ENCODE data around the gene PSMC6. TPM values are rescaled to one million over a fixed set of nuclear protein-coding genes. Genes with fewer than 3 reads are reported as not detected.
"Not testable (repeated sequence)": the region's sequence is repeated elsewhere in the genome, so short reads cannot be mapped to it uniquely, and the experiment has no call there.

Gene PSMC6
- total RNA-seq, 5 donors from 2014 or later (not counting 1 experiment from before 2014, with no cell fraction given) = 71.4 to 103 (median 74.9) TPM

DNA sequence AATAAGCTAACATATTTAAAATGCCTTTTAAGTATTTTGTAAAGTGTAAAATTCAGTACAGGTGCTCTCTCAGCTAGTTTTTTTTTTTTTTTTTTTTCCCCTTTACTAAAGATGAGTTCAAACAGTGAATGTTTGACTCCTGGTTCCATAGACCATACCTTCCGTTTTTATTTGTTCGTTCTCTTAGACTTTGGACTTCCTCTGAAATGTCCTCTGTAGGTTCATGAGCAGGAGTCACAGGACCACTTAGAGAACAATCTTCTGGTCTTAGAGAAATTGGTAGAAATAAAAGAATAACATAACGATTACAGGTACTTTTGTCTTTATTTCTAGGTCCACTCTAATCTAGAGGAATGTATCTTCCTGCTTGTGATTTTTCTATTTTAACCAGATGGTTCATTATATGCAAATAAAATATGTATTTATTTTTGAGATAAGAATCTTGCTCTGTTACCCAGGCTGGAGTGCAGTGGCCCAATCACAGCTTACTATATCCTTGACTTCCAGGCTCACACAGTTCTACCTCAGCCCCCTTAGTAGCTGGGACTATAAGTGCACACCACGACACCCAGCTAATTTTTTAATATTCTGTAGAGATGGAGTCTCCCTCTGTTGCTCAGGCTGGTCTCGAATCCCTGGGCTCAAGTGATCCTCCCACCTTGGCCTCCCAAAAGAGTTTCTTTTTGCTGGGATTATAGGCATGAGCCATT lies 48.8 kb downstream of the PSMC6 start:
- Mint-ChIP-seq H3K4me1 (peaks cover 3 to 5% (median 5%) of the 10 kb centered on the region in 3 donors), H3K27me3 (no peaks in the 10 kb centered on the region), H3K27ac (peak overlapping the region in 1 of 2 donors; percentile 22), H3K4me3 (no peak overlapping the region), H3K9me3 (no peaks in the 10 kb centered on the region), H3K36me3 (peaks cover 6% of the 10 kb centered on the region)
- DNase-seq = no peak
- Histone ChIP-seq H3K9me3 (no peaks in the 10 kb centered on the region), H3K4me1 (ENCODE audit: control insufficient read depth in 1 of 2, extremely low read depth in 1 of 2, insufficient read depth in 2 of 2, low read length in 2 of 2) (no peaks in the 10 kb centered on the region), H3K27me3 (replicated peaks in 1 of 2; ENCODE audit: control insufficient read depth in 2 of 2, extremely low read depth in 1 of 2, insufficient read depth in 2 of 2, low read length in 1 of 2) (no peaks in the 10 kb centered on the region), H3K36me3 (ENCODE audit: control insufficient read depth in 2 of 2, extremely low read depth in 1 of 2, insufficient read depth in 1 of 2, low read length in 1 of 2) (peaks cover 0 to 23% of the 10 kb centered on the region in 2 donors), H3K4me3 (ENCODE audit: control insufficient read depth in 1 of 2, extremely low read depth in 1 of 2, low read length in 1 of 2) (no peak overlapping the region), H3K27ac (ENCODE audit: low read length) (no peak overlapping the region)
- ChIA-PET CTCF (interaction anchor here (0.6 to 0.7 kb wide), 7 partner anchors 12 to 1147 kb away, joined by 3 to 5 read pairs (median 3); no protein-coding TSS in a partner anchor), POLR2A (interaction anchor here (0.6 to 0.9 kb wide), 8 partner anchors 12 to 583 kb away, joined by 3 to 10 read pairs (median 5); partner anchors contain the start of gene GNPNAT1 (in 1 of the 2))
- no peak for ATAC-seq (replicated peaks in 1 of 4)
- no CpG with 5 or more reads among the region's 5 CpGs for WGBS (ENCODE audit: insufficient coverage)

GRCh38 chr14:52759145-52759544 lies 52.1 kb downstream of the PSMC6 start:
- WGBS (ENCODE audit: insufficient coverage) = no CpG with 5 or more reads among the region's 1 CpG
- ATAC-seq (replicated peaks in 1 of 4) (no peak), DNase-seq (no peak)
- no peak overlapping the region for H3K4me3 Mint-ChIP-seq
- Histone ChIP-seq H3K27ac (ENCODE audit: low read length) (no peak overlapping the region), H3K9me3 (no peaks in the 10 kb centered on the region), H3K36me3 (ENCODE audit: control insufficient read depth in 2 of 2, extremely low read depth in 1 of 2, insufficient read depth in 1 of 2, low read length in 1 of 2) (peaks cover 0 to 25% of the 10 kb centered on the region in 2 donors), H3K27me3 (replicated peaks in 1 of 2; ENCODE audit: control insufficient read depth in 2 of 2, extremely low read depth in 1 of 2, insufficient read depth in 2 of 2, low read length in 1 of 2) (no peaks in the 10 kb centered on the region), H3K4me3 (ENCODE audit: control insufficient read depth in 1 of 2, extremely low read depth in 1 of 2, low read length in 1 of 2) (no peak overlapping the region), H3K4me1 (ENCODE audit: control insufficient read depth in 1 of 2, extremely low read depth in 1 of 2, insufficient read depth in 2 of 2, low read length in 2 of 2) (peaks cover 0 to 3% of the 10 kb centered on the region in 2 experiments)
- ChIA-PET POLR2A (interaction anchor here (0.5 to 0.6 kb wide), 2 partner anchors 19 to 23 kb away, joined by 3 to 5 read pairs; no protein-coding TSS in a partner anchor), CTCF (no interaction called here)
- H3K27ac Mint-ChIP-seq = no peak overlapping the region
- H3K27me3 Mint-ChIP-seq = no peaks in the 10 kb centered on the region
- peaks cover 13% of the 10 kb centered on the region for H3K36me3 Mint-ChIP-seq
- H3K4me1 Mint-ChIP-seq = peaks cover 15 to 22% (median 17%) of the 10 kb centered on the region in 3 donors
- H3K9me3 Mint-ChIP-seq = no peaks in the 10 kb centered on the region

DNA sequence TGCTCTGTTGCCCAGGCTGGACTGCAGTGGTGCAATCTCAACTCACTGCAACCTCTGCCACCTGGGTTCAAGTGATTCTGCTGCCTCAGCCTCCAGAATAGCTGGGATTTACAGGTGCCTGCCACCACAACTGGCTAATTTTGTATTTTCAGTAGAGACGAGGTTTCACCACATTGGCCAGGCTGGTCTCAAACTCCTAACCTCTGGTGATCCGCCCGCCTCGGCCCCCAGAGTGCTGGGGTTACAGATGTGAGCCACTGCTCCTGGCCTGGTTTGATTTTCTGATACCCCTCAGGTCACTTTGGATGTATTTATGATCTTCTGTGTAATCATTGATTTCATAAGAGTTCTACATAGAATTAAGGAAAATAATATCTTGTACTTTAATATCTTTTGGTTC lies 55.9 kb downstream of the PSMC6 start:
- not testable (repeated sequence) for H3K4me3 Mint-ChIP-seq
- POLR2A ChIA-PET = interaction anchor here in 1 of 2 donors (0.8 kb wide), 1 partner anchor 268 kb away, joined by 3 read pairs; no protein-coding TSS in a partner anchor
- peaks cover 33% of the 10 kb centered on the region for H3K36me3 Mint-ChIP-seq

GRCh38 chr14:52767058-52767833 lies 60.2 kb downstream of the PSMC6 start:
- H3K4me3 Mint-ChIP-seq = no peak overlapping the region
- CTCF ChIA-PET = interaction anchor here in 1 of 2 donors (0.6 kb wide), 1 partner anchor 99 kb away, joined by 3 read pairs; no protein-coding TSS in a partner anchor
- peaks cover 52% of the 10 kb centered on the region for H3K36me3 Mint-ChIP-seq
- peaks cover 4 to 59% of the 10 kb centered on the region in 2 donors for H3K36me3 ChIP-seq (ENCODE audit: control insufficient read depth in 2 of 2, extremely low read depth in 1 of 2, insufficient read depth in 1 of 2, low read length in 1 of 2)
- H3K27me3 ChIP-seq (replicated peaks in 1 of 2; ENCODE audit: control insufficient read depth in 2 of 2, extremely low read depth in 1 of 2, insufficient read depth in 2 of 2, low read length in 1 of 2) = no peaks in the 10 kb centered on the region
- no peaks in the 10 kb centered on the region for H3K27me3 Mint-ChIP-seq
- no peak overlapping the region for H3K27ac ChIP-seq (ENCODE audit: low read length)
- H3K4me3 ChIP-seq (ENCODE audit: control insufficient read depth in 1 of 2, extremely low read depth in 1 of 2, low read length in 1 of 2) = no peak overlapping the region
- peaks cover 24 to 35% (median 31%) of the 10 kb centered on the region in 3 donors for H3K4me1 Mint-ChIP-seq
- WGBS (ENCODE audit: insufficient coverage) = 100% methylated on average over 1 of the region's 3 CpGs
- no peak for DNase-seq
- H3K9me3 Mint-ChIP-seq = no peaks in the 10 kb centered on the region
- no peak for ATAC-seq (replicated peaks in 1 of 4)
- H3K9me3 ChIP-seq = no peaks in the 10 kb centered on the region
- H3K27ac Mint-ChIP-seq = peak overlapping the region; percentile 23 to 60
- peaks cover 0 to 3% of the 10 kb centered on the region in 2 experiments for H3K4me1 ChIP-seq (ENCODE audit: control insufficient read depth in 1 of 2, extremely low read depth in 1 of 2, insufficient read depth in 2 of 2, low read length in 2 of 2)
- POLR2A ChIA-PET = no interaction called here

More for the DNA sequence above, 55.9 kb downstream of the PSMC6 start:
- not testable (repeated sequence) for H3K27ac ChIP-seq (ENCODE audit: low read length); H3K4me3 ChIP-seq (ENCODE audit: control insufficient read depth in 1 of 2, extremely low read depth in 1 of 2, low read length in 1 of 2); H3K4me1 ChIP-seq (ENCODE audit: control insufficient read depth in 1 of 2, extremely low read depth in 1 of 2, insufficient read depth in 2 of 2, low read length in 2 of 2); DNase-seq; H3K27me3 Mint-ChIP-seq; H3K9me3 ChIP-seq; ATAC-seq (replicated peaks in 1 of 4); H3K27me3 ChIP-seq (replicated peaks in 1 of 2; ENCODE audit: control insufficient read depth in 2 of 2, extremely low read depth in 1 of 2, insufficient read depth in 2 of 2, low read length in 1 of 2); H3K9me3 Mint-ChIP-seq
- peaks cover 16 to 25% (median 23%) of the 10 kb centered on the region in 3 donors for H3K4me1 Mint-ChIP-seq
- CTCF ChIA-PET = interaction anchor here (0.6 to 0.7 kb wide), 3 partner anchors 21 to 1529 kb away, joined by 3 read pairs; no protein-coding TSS in a partner anchor
- peak overlapping the region; percentile 68 to 80 for H3K27ac Mint-ChIP-seq
- peaks cover 4 to 47% of the 10 kb centered on the region in 2 donors for H3K36me3 ChIP-seq (ENCODE audit: control insufficient read depth in 2 of 2, extremely low read depth in 1 of 2, insufficient read depth in 1 of 2, low read length in 1 of 2)
- WGBS (ENCODE audit: insufficient coverage) = 94% methylated on average over 4 of the region's 4 CpGs

DNA sequence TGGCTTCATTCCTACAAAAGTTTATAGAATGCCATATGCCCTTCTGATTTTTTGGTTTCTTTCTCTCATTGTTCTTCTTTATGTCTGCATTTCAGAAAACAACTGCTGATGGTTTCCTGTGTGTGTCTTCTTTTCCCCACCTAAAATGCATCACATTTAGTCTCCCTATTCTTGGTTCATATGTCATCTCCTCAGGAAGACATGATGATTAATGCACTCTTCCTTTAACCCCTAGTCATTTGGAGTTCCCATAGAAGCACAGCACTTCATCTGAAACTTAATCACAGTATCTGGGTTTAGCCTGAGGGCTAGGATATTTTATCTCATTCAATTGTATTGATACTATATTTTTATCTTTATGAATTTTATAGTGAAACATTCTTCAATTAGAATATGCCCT lies 62.9 kb downstream of the PSMC6 start:
- H3K27ac Mint-ChIP-seq = peak overlapping the region; percentile 65 to 80

GRCh38 chr14:52776816-52777215 lies 69.8 kb downstream of the PSMC6 start:
- DNase-seq = peak in 1 of 35 experiments; percentile 28
- POLR2A ChIA-PET = no interaction called here
- Histone ChIP-seq H3K4me3 (ENCODE audit: control insufficient read depth in 1 of 2, extremely low read depth in 1 of 2, low read length in 1 of 2) (no peak overlapping the region), H3K4me1 (ENCODE audit: control insufficient read depth in 1 of 2, extremely low read depth in 1 of 2, insufficient read depth in 2 of 2, low read length in 2 of 2) (no peaks in the 10 kb centered on the region), H3K27me3 (replicated peaks in 1 of 2; ENCODE audit: control insufficient read depth in 2 of 2, extremely low read depth in 1 of 2, insufficient read depth in 2 of 2, low read length in 1 of 2) (no peaks in the 10 kb centered on the region), H3K36me3 (ENCODE audit: control insufficient read depth in 2 of 2, extremely low read depth in 1 of 2, insufficient read depth in 1 of 2, low read length in 1 of 2) (peaks cover 0 to 29% of the 10 kb centered on the region in 2 donors), H3K27ac (ENCODE audit: low read length) (no peak overlapping the region), H3K9me3 (no peaks in the 10 kb centered on the region)
- Mint-ChIP-seq H3K4me3 (no peak overlapping the region), H3K27ac (peak overlapping the region in 1 of 2 donors; percentile 11), H3K27me3 (no peaks in the 10 kb centered on the region), H3K9me3 (no peaks in the 10 kb centered on the region), H3K36me3 (peaks cover 19% of the 10 kb centered on the region), H3K4me1 (peaks cover 0 to 2% (median 2%) of the 10 kb centered on the region in 3 donors)
- CTCF ChIA-PET = interaction anchor here in 1 of 2 donors (0.6 to 1.4 kb wide), 5 partner anchors 27 to 313 kb away, joined by 3 to 6 read pairs (median 3); no protein-coding TSS in a partner anchor
- 80% methylated on average over 6 of the region's 7 CpGs for WGBS (ENCODE audit: insufficient coverage)
- ATAC-seq (replicated peaks in 1 of 4) = peak in 3 of 4 experiments; percentile 33 to 54 (median 53)

More for the DNA sequence above, 62.9 kb downstream of the PSMC6 start:
- no peak for ATAC-seq (replicated peaks in 1 of 4)
- Histone ChIP-seq H3K4me3 (ENCODE audit: control insufficient read depth in 1 of 2, extremely low read depth in 1 of 2, low read length in 1 of 2) (no peak overlapping the region), H3K36me3 (ENCODE audit: control insufficient read depth in 2 of 2, extremely low read depth in 1 of 2, insufficient read depth in 1 of 2, low read length in 1 of 2) (peaks cover 4 to 60% of the 10 kb centered on the region in 2 donors), H3K9me3 (no peaks in the 10 kb centered on the region), H3K4me1 (ENCODE audit: control insufficient read depth in 1 of 2, extremely low read depth in 1 of 2, insufficient read depth in 2 of 2, low read length in 2 of 2) (no peaks in the 10 kb centered on the region), H3K27me3 (replicated peaks in 1 of 2; ENCODE audit: control insufficient read depth in 2 of 2, extremely low read depth in 1 of 2, insufficient read depth in 2 of 2, low read length in 1 of 2) (no peaks in the 10 kb centered on the region), H3K27ac (ENCODE audit: low read length) (no peak overlapping the region)
- POLR2A ChIA-PET = no interaction called here
- Mint-ChIP-seq H3K9me3 (no peaks in the 10 kb centered on the region), H3K27me3 (no peaks in the 10 kb centered on the region), H3K4me1 (peaks cover 10 to 20% (median 17%) of the 10 kb centered on the region in 3 donors), H3K36me3 (peaks cover 55% of the 10 kb centered on the region), H3K4me3 (no peak overlapping the region)
- CTCF ChIA-PET = interaction anchor here in 1 of 2 donors (0.6 kb wide), 1 partner anchor 170 kb away, joined by 3 read pairs; no protein-coding TSS in a partner anchor
- DNase-seq = no peak

All from T-cell (primary cell).